ENCODE results near the gene ZNF219.
A peak's percentile ranks its signal among the peaks of the same experiment; 100 is the strongest.

The ZNF219 gene

DNA sequence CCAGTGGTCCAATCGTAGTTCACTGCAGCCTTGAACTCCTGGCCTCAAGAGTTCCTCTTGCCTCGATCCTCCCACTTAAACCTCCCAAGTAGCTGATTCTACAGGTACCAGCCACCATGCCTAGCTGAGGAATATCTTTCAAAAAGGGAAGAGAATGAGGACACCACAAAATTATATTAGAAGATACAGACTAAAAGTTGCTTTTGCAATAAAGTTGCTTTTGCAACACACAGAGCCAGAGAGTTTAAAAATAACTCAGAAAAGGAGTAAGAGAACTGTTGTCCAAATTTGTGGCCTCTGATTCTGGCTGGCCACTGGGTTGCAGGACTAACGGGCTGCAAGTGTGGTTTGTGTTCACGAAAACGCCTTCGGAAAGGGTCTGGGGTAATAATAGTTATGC is 22.2 kb upstream of the ZNF219 start:
- TF ChIP-seq, protein P1, sequence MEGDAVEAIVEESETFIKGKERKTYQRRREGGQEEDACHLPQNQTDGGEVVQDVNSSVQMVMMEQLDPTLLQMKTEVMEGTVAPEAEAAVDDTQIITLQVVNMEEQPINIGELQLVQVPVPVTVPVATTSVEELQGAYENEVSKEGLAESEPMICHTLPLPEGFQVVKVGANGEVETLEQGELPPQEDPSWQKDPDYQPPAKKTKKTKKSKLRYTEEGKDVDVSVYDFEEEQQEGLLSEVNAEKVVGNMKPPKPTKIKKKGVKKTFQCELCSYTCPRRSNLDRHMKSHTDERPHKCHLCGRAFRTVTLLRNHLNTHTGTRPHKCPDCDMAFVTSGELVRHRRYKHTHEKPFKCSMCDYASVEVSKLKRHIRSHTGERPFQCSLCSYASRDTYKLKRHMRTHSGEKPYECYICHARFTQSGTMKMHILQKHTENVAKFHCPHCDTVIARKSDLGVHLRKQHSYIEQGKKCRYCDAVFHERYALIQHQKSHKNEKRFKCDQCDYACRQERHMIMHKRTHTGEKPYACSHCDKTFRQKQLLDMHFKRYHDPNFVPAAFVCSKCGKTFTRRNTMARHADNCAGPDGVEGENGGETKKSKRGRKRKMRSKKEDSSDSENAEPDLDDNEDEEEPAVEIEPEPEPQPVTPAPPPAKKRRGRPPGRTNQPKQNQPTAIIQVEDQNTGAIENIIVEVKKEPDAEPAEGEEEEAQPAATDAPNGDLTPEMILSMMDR (conservative IDR thresholded peaks at IDR 0.05; ENCODE audit: low read depth, low read length) = no peak
- H3K4me3 ChIP-seq (ENCODE audit: low read depth, low read length) = no peak overlapping the region
- no peak for DNase-seq (ENCODE audit: low read depth)

- no peak for DNase-seq (ENCODE audit: low read depth)
- TF ChIP-seq, protein P1 (conservative IDR thresholded peaks at IDR 0.05; ENCODE audit: low read depth, low read length) = no peak
- no peak overlapping the region for H3K4me3 ChIP-seq (ENCODE audit: low read depth, low read length)
Measured at GRCh38 chr14:21118933-21119332, 20.5 kb upstream of the ZNF219 start.

GRCh38 chr14:21113369-21113768 is 14.9 kb upstream of the ZNF219 start:
- H3K4me3 ChIP-seq (ENCODE audit: low read depth, low read length) = no peak overlapping the region
- no peak for DNase-seq (ENCODE audit: low read depth)
- TF ChIP-seq, protein P1 (conservative IDR thresholded peaks at IDR 0.05; ENCODE audit: low read depth, low read length) = no peak

DNA sequence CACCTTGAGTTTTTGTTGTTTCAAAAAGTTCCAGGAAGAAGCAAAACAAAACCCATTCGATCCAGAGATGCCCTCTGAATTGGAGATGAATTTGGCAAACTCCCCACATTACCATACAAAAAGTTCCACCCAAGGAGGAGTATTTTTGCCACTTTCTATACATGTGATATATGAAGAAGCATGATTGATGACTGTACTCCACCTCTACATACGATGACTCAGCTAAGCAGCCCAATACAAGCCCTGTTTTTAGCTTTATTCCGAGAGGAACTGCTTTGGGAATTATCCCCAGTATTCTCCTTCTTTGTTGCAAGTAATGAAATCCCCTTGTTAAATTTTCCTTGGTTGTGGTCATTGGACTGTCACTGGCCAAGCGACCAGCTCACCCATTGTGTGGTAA is 13.8 kb upstream of the ZNF219 start:
- H3K4me3 ChIP-seq (ENCODE audit: low read depth, low read length) = no peak overlapping the region
- TF ChIP-seq, protein P1 (conservative IDR thresholded peaks at IDR 0.05; ENCODE audit: low read depth, low read length) = no peak
- DNase-seq (ENCODE audit: low read depth) = no peak

GRCh38 chr14:21109377-21110138 is 11.1 kb upstream of the ZNF219 start:
- TF ChIP-seq, protein P1 (conservative IDR thresholded peaks at IDR 0.05; ENCODE audit: low read depth, low read length) = no peak
- no peak for DNase-seq (ENCODE audit: low read depth)
- no peak overlapping the region for H3K4me3 ChIP-seq (ENCODE audit: low read depth, low read length)

DNA sequence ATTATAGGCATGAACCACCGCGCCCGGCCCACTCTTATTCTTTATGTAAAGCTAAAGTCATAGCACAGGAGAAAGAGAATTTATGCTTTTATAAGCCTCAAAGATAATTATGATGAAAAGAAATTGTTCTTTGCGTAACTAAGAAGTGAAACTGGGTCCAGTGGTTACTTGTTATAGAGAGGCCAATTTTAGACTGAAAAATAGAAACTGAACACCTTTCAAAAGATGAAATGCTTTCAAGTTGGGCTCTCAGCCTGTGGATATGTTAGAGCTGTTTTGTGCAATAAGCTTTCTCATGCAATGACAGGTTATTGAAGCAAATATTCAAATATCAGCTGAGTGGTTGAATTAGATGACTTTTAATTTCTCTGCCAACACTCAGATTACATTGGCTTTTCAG is 10.3 kb upstream of the ZNF219 start:
- H3K4me3 ChIP-seq (ENCODE audit: low read depth, low read length) = no peak overlapping the region
- TF ChIP-seq, protein P1 (conservative IDR thresholded peaks at IDR 0.05; ENCODE audit: low read depth, low read length) = no peak

DNA sequence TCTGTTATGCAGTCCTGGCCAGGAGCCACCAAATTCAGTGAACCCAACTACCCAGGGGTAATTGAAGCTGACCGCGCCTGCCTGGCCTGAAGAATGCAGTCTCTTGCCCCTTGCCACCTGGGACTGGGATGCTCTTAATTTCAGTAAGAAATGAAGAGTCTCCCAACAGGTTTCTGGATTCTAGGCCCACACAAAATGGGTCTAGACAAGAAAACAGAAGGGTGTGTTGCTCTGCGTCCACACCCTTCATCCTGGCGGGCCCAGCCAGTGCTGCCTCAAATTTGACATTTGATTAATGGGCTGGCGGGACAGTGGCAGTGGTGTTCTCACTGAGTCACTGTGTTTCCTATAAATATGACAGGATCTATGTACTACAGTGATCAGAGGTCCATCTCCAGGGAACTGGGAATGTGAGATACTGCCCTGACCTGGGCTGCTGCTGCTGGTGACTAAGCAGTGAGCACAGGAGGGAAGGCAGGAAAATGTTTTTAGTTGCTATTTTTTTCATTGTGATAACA is 8.9 kb upstream of the ZNF219 start:
- TF ChIP-seq, protein P1 (conservative IDR thresholded peaks at IDR 0.05; ENCODE audit: low read depth, low read length) = no peak
- DNase-seq (ENCODE audit: low read depth) = peak; percentile 64
- H3K4me3 ChIP-seq (ENCODE audit: low read depth, low read length) = no peak overlapping the region

More for the DNA sequence above, 10.3 kb upstream of the ZNF219 start:
- no peak for DNase-seq (ENCODE audit: low read depth)
